Astrocyte of the spinal cord (primary cell): Measurements from ENCODE around the gene LACC1.

ENCODE experiments used
- DNase-seq: peaks from one replicate; pipeline ENCODE4 v3.0.0; 2011; ENCODE audit warnings: low read depth, low spot score
- H3K4me3 ChIP-seq: 2 replicates; pipeline ENCODE4 v1.5.1; 2011; ENCODE audit warnings: low read depth, mild to moderate bottlenecking, low read length, moderate library complexity
- in situ Hi-C: cut with HindIII; loops from 2 replicates; pipeline ENCODE4 v1.10.0; 2017; ENCODE audit warnings: low sequenced_read_pairs
- TF ChIP-seq, protein P1 (sequence below): IDR thresholded peaks from 2 replicates; pipeline ENCODE4 v1.5.1; 2012; ENCODE audit warnings: low read depth, mild to moderate bottlenecking, low read length, inconsistent platforms

LACC1 gene

DNA sequence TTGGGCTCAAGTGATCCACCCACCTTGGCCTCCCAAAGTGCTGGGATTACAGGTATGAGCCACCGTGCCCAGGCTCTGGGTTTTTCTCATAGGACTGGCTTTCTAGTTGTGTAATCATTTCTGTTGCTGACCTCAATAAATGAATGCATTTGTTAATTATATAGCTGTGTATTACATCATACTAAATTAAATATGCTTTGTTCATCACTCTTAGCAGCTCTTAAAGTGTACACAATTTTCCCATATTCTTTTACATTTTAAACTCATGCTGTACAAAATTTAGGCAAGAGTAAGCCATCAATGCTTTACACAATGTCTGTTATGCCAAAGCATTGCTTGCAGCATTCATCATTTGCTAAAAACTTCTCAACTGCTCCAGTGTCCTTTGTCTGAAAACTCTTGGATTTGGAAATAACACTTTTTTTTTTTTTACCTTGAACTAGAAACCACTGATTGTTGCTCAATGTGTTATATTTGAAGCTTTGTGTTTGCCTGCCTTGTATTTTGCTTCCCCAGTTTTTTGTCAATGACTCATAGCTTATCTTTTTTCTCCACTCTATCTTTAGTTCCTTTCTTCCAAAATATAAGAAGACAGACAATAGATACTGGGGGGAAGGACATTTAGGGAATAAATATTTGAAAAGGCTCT, 31.6 kb upstream of the LACC1 start:
- TF ChIP-seq, protein P1, sequence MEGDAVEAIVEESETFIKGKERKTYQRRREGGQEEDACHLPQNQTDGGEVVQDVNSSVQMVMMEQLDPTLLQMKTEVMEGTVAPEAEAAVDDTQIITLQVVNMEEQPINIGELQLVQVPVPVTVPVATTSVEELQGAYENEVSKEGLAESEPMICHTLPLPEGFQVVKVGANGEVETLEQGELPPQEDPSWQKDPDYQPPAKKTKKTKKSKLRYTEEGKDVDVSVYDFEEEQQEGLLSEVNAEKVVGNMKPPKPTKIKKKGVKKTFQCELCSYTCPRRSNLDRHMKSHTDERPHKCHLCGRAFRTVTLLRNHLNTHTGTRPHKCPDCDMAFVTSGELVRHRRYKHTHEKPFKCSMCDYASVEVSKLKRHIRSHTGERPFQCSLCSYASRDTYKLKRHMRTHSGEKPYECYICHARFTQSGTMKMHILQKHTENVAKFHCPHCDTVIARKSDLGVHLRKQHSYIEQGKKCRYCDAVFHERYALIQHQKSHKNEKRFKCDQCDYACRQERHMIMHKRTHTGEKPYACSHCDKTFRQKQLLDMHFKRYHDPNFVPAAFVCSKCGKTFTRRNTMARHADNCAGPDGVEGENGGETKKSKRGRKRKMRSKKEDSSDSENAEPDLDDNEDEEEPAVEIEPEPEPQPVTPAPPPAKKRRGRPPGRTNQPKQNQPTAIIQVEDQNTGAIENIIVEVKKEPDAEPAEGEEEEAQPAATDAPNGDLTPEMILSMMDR = no peak

DNA sequence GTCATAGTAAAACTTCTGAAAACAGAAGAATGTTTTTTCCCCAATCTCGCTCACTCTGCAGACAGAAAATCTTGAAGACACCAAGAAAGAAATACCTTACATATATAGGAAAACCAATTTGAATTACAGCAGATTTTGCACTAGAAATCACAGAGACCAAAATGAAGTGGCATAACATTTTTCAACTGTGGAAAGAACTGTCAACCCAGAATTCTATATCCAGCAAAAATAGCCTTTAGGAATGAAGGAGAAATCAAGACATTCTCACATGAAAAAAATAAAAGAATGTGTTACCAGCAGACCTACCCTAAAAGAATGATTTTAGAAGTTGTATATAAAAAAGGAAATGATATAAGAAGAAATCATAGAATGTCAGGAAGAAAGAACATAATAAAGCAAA, 28.8 kb upstream of the LACC1 start:
- no peak overlapping the region for H3K4me3 ChIP-seq
- in situ Hi-C loops = no loop called here
- DNase-seq = no peak
- TF ChIP-seq, protein P1 = no peak

More for the DNA sequence above, 31.6 kb upstream of the LACC1 start:
- DNase-seq = peak; percentile 32
- in situ Hi-C loops = no loop called here
- no peak overlapping the region for H3K4me3 ChIP-seq

DNA sequence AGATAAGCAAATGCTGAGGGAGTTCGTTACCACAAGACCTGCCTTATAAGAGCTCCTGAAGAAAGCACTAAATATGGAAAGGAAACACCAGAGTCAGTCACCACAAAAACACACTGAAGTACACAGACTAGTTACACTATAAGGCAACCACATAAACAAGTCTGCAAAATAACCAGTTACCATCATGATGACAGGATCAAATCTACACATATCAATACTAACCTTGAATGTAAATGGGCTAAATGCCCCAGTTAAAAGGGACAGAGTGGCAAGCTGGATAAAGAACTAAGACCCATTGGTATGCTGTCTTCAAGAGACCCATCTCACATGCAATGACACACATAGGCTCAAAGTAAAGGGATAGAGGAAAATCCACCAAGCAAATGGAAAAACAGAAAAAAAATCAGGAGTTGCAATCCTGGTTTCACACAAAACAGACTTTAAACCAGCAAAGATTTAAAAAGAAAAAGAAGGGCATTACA, 26.7 kb upstream of the LACC1 start:
- H3K4me3 ChIP-seq = no peak overlapping the region
- TF ChIP-seq, protein P1 = no peak
- no peak for DNase-seq
- in situ Hi-C loops = no loop called here

DNA sequence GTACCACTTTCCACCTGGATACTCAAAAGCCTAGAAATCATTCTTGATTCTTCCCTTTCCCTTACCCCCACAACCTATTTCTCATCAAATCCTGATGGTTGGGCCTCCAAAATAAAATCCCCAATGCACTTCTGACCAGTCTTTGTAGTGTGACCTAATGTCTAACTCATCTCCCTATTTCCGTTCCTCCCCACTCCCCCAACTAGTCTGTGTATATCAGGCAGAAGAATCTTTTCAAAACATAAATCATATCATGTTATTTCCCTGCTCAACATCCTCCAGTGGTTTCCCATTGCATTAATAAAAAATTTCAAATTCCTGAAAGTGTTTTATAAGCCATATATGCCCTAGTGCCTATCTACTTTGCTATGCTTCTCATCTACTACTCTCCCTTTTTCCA, 17.8 kb upstream of the LACC1 start:
- TF ChIP-seq, protein P1 = no peak
- in situ Hi-C loops = no loop called here
- DNase-seq = no peak
- no peak overlapping the region for H3K4me3 ChIP-seq

DNA sequence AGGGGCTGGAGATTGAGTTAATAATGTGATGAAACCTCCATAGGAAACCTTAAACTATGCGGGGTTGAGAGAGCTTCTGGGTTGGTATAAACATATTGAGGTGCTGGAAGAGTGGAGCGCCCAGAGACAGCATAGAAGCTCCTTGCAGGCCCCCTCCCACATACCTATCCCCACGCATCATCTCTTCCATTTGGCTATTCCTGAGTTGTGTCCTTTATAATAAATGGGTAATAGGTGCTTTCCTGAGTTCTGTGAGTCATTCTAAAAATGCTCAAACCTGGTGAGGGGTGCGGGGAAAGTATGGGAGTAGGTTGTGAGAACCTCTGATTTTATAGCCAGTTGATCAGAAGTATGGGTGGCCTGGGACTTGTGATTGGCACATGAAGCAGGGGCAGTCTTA, 14.8 kb upstream of the LACC1 start:
- in situ Hi-C loops = no loop called here

DNA sequence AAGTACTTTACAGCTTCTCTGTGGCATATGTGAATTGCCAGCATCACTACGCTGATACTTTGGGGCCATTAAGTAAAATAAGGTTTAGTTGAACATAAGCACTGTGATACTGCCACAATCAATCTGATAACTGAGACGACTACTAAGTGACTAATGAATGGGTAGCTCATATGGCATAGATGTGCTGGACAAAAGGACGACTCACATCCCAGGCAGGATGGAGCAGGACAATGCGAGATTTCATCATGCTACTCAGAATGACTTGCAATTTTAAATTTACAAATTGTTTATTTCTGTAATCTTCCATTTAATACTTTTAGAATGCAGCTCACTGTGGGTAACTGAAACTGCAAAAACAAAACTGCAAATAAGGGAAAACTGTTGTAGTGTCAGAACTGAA, 13.8 kb upstream of the LACC1 start:
- no peak overlapping the region for H3K4me3 ChIP-seq
- TF ChIP-seq, protein P1 = no peak
- peak; percentile 17 for DNase-seq
- in situ Hi-C loops = no loop called here

More for the DNA sequence above, 14.8 kb upstream of the LACC1 start:
- TF ChIP-seq, protein P1 = no peak
- DNase-seq = no peak
- H3K4me3 ChIP-seq = no peak overlapping the region
